Neural cell (in vitro differentiated cells): ENCODE results near the gene TFF2. TPM values are rescaled to one million over a fixed set of nuclear protein-coding genes. Genes with fewer than 3 reads are reported as not detected.

Experiments used
- H2AFZ ChIP-seq: fragments of 200-600, 300-800 bp; sonication (generic), shearing (Covaris generic); 2 replicates; pipeline ENCODE4 v1.6.0; 2014; ENCODE audit warnings: low read depth, mild to moderate bottlenecking, antibody characterized with exemption, low read length, moderate library complexity
- H3F3A ChIP-seq: fragments of 200-600 bp; shearing (Covaris generic); 2 replicates; pipeline ENCODE4 v1.6.1; 2016; ENCODE audit warnings: mild to moderate bottlenecking, moderate library complexity, mixed read lengths, antibody characterized with exemption, low read length; ENCODE audit not compliant: insufficient read depth, poor library complexity, severe bottlenecking
- H3K27ac ChIP-seq: fragments of 200-600, 300-800 bp; sonication (generic), shearing (Covaris generic); 2 replicates; pipeline ENCODE4 v1.5.1; 2014; ENCODE audit warnings: mild to moderate bottlenecking, low read length, moderate library complexity
- H3K27me3 ChIP-seq: fragments of 300-800, 200-600 bp; sonication (generic), shearing (Covaris generic); 2 replicates; pipeline ENCODE4 v1.6.0; 2014; ENCODE audit warnings: mild to moderate bottlenecking, low read depth, low read length, moderate library complexity; ENCODE audit not compliant: insufficient read depth
- H3K36me3 ChIP-seq: fragments of 300-800, 200-600 bp; sonication (generic), shearing (Covaris generic); 2 replicates; pipeline ENCODE4 v1.5.1; 2014; ENCODE audit warnings: mild to moderate bottlenecking, antibody characterized with exemption, low read length, moderate library complexity; ENCODE audit not compliant: insufficient read depth
- H3K4me2 ChIP-seq: fragments of 300-800, 200-600 bp; sonication (generic), shearing (Covaris generic); 2 replicates; pipeline ENCODE4 v1.6.0; 2014; ENCODE audit warnings: mild to moderate bottlenecking, low read length
- H3K4me3 ChIP-seq: fragments of 300-800, 200-600 bp; sonication (generic), shearing (Covaris generic); 2 replicates; pipeline ENCODE4 v1.5.1; 2014; ENCODE audit warnings: mild to moderate bottlenecking, low read length, moderate library complexity
- H3K79me2 ChIP-seq: fragments of 200-600 bp; shearing (Covaris generic); replicated peaks from 2 replicates; pipeline ENCODE4 v1.6.0; 2014; ENCODE audit warnings: mild to moderate bottlenecking, low read length, moderate library complexity; ENCODE audit not compliant: insufficient read depth
- H3K9ac ChIP-seq: fragments of 300-800, 200-600 bp; sonication (generic), shearing (Covaris generic); 2 replicates; pipeline ENCODE4 v1.6.1; 2016; ENCODE audit warnings: mild to moderate bottlenecking, low read length, mixed read lengths
- H3K9me2 ChIP-seq: fragments of 200-600 bp; shearing (Covaris generic); 2 replicates; pipeline ENCODE4 v1.6.1; 2016; ENCODE audit warnings: mild to moderate bottlenecking, low read length, mixed read lengths; ENCODE audit not compliant: insufficient read depth
- H3K9me3 ChIP-seq: fragments of 200-600, 300-800 bp; sonication (generic), shearing (Covaris generic); 2 replicates; pipeline ENCODE4 v1.6.1; 2016; ENCODE audit warnings: mild to moderate bottlenecking, mixed run types, low read length, moderate library complexity, mixed read lengths
- H4K20me1 ChIP-seq: fragments of 200-600 bp; shearing (Covaris generic); 2 replicates; pipeline ENCODE4 v1.6.1; 2016; ENCODE audit warnings: mild to moderate bottlenecking, mixed run types; ENCODE audit not compliant: insufficient read depth
- EP300 ChIP-seq: fragments of 450-650 bp; conservative IDR thresholded peaks from 2 replicates; pipeline ENCODE4 v1.6.1; 2014; ENCODE audit warnings: antibody characterized with exemption, mild to moderate bottlenecking, moderate library complexity; ENCODE audit not compliant: poor library complexity, severe bottlenecking
- EZH2 ChIP-seq: fragments of 200-600, 300-800 bp; shearing (Covaris generic), sonication (generic); IDR thresholded peaks from 2 replicates; pipeline ENCODE4 v1.6.1; 2014; ENCODE audit warnings: antibody characterized with exemption, low read length, borderline replicate concordance, mild to moderate bottlenecking; ENCODE audit not compliant: insufficient read depth, poor library complexity, severe bottlenecking
- MXI1 ChIP-seq: fragments of 450-650 bp; conservative IDR thresholded peaks from 2 replicates; pipeline ENCODE4 v1.6.1; 2014; ENCODE audit warnings: antibody characterized with exemption, mild to moderate bottlenecking; ENCODE audit not compliant: poor library complexity, severe bottlenecking
- POLR2AphosphoS5 ChIP-seq: IDR thresholded peaks from 2 replicates; pipeline ENCODE4 v1.6.1; 2012
- RAD21 ChIP-seq: fragments of 450-650 bp; conservative IDR thresholded peaks from 2 replicates; pipeline ENCODE4 v1.6.1; 2014; ENCODE audit warnings: antibody characterized with exemption, mild to moderate bottlenecking, moderate library complexity
- SMC3 ChIP-seq: fragments of 450-650 bp; conservative IDR thresholded peaks from 2 replicates; pipeline ENCODE4 v1.6.1; 2014; ENCODE audit warnings: antibody characterized with exemption, mild to moderate bottlenecking, moderate library complexity; ENCODE audit not compliant: poor library complexity
- TAF1 ChIP-seq: IDR thresholded peaks from 2 replicates; pipeline ENCODE4 v1.6.1; 2012; ENCODE audit warnings: low read depth
- polyA plus RNA-seq: library from polyadenylated mRNA; depleted of rRNA; stranded (reverse); fragments of >200 nt; gene quantifications from 2 replicates; pipeline ENCODE4 v1.2.3, GENCODE V29; 2014
- TF ChIP-seq, protein P1 (sequence below): IDR thresholded peaks from 2 replicates; pipeline ENCODE4 v1.6.1; 2012; ENCODE audit warnings: borderline replicate concordance
- TF ChIP-seq, protein P2 (sequence below): fragments of 450-650 bp; IDR thresholded peaks from 2 replicates; pipeline ENCODE4 v1.5.1; 2014; ENCODE audit warnings: antibody characterized with exemption, mild to moderate bottlenecking, moderate library complexity; ENCODE audit not compliant: poor library complexity, severe bottlenecking

The TFF2 gene
- polyA plus RNA-seq, 1 donor from 2014 or later = not detected

DNA sequence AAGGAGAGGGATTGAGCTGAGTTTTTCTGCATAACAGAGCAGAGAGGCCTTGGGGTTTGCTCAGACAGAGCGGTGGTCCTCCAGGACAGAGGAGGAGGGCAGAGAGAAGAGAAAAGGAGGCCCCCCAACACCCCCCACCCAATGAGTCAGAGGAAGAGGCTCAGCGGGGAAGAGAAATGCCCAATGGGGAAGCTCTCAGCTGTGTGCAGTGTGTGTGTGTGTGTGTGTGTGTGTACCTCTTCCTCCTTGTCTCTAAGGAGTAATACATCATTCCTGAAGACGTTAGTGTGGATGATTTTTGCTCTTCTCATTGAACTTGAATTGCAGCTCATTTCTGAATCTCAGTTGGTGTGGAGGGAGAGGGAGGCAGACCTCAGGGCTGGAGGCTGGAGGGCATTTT lies 36.4 kb upstream of the TFF2 start:
- no peaks in the 10 kb centered on the region for H3K9me3 ChIP-seq
- no peaks in the 10 kb centered on the region for H3K79me2 ChIP-seq
- no peaks in the 10 kb centered on the region for H3K9me2 ChIP-seq
- TF ChIP-seq POLR2AphosphoS5 (no peak), MXI1 (no peak), EZH2 (no peak), SMC3 (no peak), TAF1 (no peak)
- TF ChIP-seq, protein P1, sequence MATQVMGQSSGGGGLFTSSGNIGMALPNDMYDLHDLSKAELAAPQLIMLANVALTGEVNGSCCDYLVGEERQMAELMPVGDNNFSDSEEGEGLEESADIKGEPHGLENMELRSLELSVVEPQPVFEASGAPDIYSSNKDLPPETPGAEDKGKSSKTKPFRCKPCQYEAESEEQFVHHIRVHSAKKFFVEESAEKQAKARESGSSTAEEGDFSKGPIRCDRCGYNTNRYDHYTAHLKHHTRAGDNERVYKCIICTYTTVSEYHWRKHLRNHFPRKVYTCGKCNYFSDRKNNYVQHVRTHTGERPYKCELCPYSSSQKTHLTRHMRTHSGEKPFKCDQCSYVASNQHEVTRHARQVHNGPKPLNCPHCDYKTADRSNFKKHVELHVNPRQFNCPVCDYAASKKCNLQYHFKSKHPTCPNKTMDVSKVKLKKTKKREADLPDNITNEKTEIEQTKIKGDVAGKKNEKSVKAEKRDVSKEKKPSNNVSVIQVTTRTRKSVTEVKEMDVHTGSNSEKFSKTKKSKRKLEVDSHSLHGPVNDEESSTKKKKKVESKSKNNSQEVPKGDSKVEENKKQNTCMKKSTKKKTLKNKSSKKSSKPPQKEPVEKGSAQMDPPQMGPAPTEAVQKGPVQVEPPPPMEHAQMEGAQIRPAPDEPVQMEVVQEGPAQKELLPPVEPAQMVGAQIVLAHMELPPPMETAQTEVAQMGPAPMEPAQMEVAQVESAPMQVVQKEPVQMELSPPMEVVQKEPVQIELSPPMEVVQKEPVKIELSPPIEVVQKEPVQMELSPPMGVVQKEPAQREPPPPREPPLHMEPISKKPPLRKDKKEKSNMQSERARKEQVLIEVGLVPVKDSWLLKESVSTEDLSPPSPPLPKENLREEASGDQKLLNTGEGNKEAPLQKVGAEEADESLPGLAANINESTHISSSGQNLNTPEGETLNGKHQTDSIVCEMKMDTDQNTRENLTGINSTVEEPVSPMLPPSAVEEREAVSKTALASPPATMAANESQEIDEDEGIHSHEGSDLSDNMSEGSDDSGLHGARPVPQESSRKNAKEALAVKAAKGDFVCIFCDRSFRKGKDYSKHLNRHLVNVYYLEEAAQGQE = no peak
- H3F3A ChIP-seq = no peaks in the 10 kb centered on the region
- H3K4me2 ChIP-seq = no peak overlapping the region
- H4K20me1 ChIP-seq = no peaks in the 10 kb centered on the region
- H3K9ac ChIP-seq = no peak overlapping the region
- H2AFZ ChIP-seq = no peak overlapping the region
- no peaks in the 10 kb centered on the region for H3K36me3 ChIP-seq
- H3K27me3 ChIP-seq = no peaks in the 10 kb centered on the region
- no peak overlapping the region for H3K27ac ChIP-seq
- H3K4me3 ChIP-seq = no peak overlapping the region

DNA sequence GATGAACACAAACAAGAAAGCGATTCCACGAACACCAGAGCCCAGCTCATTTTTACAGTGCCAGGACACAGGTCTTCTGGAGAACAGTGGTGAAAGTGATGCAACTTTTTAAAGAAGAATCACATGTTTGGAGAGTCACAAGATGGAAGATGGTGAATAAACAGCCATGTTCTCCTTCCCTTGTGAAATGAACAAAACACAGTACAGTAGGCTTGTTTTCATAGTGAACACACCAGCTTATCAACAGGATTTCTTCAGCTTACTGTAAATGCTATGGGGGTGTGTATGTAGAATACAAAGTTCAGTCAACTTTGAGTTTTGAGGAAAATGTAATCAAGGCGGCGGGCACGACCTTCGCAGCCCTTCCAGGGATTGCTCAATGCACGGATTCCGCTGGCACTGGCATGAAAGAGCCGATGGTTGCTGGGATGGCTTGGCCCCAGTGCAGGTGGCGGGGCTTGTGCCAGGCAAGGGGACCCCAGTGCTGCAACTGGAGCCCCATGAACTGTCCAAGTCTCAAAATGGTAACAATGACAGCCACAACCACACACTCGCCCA lies 35.3 kb upstream of the TFF2 start:
- no peaks in the 10 kb centered on the region for H3K36me3 ChIP-seq
- H3K79me2 ChIP-seq = no peaks in the 10 kb centered on the region
- no peaks in the 10 kb centered on the region for H3K9me2 ChIP-seq
- TF ChIP-seq, protein P1 = no peak
- H3K4me3 ChIP-seq = no peak overlapping the region
- no peaks in the 10 kb centered on the region for H3K27me3 ChIP-seq
- H2AFZ ChIP-seq = no peak overlapping the region
- H3K9me3 ChIP-seq = no peaks in the 10 kb centered on the region
- no peaks in the 10 kb centered on the region for H4K20me1 ChIP-seq
- H3K4me2 ChIP-seq = no peak overlapping the region
- no peak overlapping the region for H3K27ac ChIP-seq
- H3F3A ChIP-seq = no peaks in the 10 kb centered on the region
- no peak overlapping the region for H3K9ac ChIP-seq

DNA sequence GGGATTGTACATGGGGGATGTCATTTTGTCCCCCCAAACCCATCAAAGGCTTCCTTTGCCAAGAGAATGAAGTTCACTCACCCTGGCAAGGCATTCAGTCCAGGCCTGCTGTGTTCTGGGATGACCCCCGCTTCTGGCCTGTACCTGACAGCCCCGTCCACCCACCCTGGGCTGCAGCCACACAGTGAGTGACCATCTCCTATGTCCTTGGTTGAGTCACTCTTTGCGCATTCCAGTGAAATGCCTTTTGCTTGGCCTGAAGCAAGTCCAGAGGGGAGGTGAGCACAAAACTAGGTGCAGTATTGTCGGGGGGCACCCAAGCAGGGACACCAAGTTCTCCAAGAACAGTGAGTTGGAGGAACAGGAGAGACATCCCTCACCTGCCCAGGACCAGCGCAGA lies 34.8 kb upstream of the TFF2 start:
- H3K27me3 ChIP-seq = no peaks in the 10 kb centered on the region

More for the DNA sequence above, 34.8 kb upstream of the TFF2 start:
- H3K27ac ChIP-seq = no peak overlapping the region
- no peak overlapping the region for H3K4me3 ChIP-seq
- no peak overlapping the region for H2AFZ ChIP-seq
- no peaks in the 10 kb centered on the region for H3K36me3 ChIP-seq
- no peaks in the 10 kb centered on the region for H3F3A ChIP-seq
- H3K9me2 ChIP-seq = no peaks in the 10 kb centered on the region
- TF ChIP-seq POLR2AphosphoS5 = no peak
- TF ChIP-seq RAD21 = no peak
- no peak for TF ChIP-seq TAF1
- TF ChIP-seq MXI1 = no peak
- no peak for TF ChIP-seq SMC3
- TF ChIP-seq, protein P2, sequence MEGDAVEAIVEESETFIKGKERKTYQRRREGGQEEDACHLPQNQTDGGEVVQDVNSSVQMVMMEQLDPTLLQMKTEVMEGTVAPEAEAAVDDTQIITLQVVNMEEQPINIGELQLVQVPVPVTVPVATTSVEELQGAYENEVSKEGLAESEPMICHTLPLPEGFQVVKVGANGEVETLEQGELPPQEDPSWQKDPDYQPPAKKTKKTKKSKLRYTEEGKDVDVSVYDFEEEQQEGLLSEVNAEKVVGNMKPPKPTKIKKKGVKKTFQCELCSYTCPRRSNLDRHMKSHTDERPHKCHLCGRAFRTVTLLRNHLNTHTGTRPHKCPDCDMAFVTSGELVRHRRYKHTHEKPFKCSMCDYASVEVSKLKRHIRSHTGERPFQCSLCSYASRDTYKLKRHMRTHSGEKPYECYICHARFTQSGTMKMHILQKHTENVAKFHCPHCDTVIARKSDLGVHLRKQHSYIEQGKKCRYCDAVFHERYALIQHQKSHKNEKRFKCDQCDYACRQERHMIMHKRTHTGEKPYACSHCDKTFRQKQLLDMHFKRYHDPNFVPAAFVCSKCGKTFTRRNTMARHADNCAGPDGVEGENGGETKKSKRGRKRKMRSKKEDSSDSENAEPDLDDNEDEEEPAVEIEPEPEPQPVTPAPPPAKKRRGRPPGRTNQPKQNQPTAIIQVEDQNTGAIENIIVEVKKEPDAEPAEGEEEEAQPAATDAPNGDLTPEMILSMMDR = no peak
- TF ChIP-seq EP300 = no peak
- TF ChIP-seq, protein P1 = no peak
- no peak for TF ChIP-seq EZH2
- no peak overlapping the region for H3K9ac ChIP-seq
- no peaks in the 10 kb centered on the region for H3K79me2 ChIP-seq
- no peaks in the 10 kb centered on the region for H4K20me1 ChIP-seq
- H3K4me2 ChIP-seq = no peak overlapping the region
- H3K9me3 ChIP-seq = no peaks in the 10 kb centered on the region
